GM21447 (cell line): ENCODE measurements around the gene CTDP1.

ENCODE experiments used
- ATAC-seq: cut with Tn5 transposase; IDR thresholded peaks from one replicate; pipeline ENCODE4 v1.9.1; 2021; ENCODE audit not compliant: unreplicated experiment

Gene CTDP1

DNA sequence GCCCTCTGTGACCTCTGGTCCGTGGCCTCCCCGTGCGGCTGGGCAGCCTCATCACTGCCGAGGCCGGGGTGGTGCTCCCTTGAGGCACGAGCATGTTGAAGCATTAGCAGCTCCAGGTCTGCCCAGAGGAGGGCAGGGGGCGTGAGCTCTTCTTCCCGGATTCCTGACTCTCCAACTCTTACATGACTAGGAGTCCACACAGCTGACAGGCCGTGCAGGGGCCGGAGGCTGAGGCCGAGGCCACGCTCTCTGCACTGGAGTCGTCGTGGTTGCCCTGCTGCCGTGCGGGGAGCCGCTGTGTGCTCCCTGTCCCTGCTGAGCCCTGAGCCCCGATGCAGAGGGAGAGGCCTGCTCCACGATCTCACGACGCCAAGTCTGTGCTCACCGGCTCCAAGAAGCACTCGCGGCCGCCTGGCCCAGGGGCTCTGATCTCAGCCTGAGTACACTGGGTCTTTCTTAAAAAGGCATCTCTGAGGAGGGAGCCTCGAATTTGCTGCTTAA is 98.7 kb downstream of the CTDP1 start:
- ATAC-seq, result no peak

DNA sequence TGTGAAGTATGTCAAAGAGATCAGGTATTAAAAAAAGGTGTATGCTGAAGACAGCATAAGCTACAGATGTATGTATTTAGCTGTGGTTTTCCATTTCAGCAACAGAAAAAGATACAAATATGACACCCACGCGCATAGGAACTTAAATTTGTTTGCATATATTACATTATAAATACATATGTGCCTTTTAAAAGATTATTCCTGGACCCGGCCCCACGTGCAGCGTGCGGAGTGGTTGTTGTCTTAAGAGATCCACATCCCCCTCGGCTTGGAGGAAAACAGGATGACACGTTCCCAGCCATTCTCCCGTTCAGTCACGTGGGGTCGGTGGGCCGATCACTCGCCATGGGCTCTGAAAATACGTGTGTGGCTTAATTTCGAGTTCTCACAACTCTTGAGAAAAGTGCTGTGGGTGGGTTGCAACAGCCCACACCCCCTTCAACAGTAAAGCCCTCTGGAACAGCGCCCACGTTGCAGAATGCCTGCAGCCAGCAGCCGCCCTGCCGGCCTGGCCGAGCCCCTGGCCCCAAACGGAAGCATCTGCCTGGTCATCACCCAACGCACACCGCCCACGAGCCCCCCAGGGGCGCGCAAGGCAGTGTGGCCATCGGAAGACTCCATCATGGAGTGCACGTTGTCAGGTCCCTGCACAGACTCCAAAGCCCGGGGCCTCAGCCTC is 99.6 kb downstream of the CTDP1 start:
- no peak for ATAC-seq

DNA sequence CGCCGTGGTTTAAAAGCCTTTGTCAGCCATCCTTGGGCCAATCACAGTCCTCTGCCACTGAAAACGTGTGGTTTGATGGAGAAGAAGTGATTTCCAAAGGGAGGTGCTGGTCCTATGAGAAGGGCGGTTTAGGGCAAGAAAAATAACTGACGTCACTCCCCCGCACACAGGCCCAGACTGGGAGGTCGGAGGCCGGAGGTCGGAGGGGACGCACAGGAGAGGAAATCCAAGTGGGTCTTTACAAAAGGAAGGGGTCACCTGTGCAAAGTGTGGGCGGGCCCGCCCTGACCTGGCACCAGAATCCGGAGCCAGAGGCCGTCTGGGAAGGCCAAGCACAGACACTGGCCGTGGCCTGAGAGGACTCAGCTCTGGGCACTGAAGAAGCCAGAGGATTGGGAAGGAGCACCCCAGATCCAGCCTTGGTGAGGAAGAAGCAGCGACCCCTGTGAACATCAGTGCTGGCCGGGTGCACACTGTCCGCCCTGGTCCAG is 100.1 kb downstream of the CTDP1 start:
- ATAC-seq, result no peak

DNA sequence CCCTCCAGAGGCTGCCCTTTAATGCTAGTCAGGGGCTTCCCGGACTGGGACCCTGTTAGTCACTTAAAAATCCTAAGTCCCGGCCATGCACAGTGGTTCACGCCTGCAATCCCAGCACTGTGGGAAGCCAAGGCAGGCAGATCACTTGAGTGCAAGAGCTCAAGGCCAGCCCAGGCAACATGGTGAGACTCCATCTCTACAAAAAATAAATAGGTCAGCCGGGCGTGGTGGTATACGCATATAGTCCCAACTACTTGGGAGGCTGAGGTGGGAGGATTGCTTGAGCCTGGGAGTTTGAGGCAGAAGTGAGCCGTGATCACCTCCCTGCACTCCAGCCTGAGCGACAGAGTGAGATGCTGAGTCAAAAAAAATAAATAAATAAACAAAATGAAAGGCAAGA is 100.9 kb downstream of the CTDP1 start:
- no peak for ATAC-seq

DNA sequence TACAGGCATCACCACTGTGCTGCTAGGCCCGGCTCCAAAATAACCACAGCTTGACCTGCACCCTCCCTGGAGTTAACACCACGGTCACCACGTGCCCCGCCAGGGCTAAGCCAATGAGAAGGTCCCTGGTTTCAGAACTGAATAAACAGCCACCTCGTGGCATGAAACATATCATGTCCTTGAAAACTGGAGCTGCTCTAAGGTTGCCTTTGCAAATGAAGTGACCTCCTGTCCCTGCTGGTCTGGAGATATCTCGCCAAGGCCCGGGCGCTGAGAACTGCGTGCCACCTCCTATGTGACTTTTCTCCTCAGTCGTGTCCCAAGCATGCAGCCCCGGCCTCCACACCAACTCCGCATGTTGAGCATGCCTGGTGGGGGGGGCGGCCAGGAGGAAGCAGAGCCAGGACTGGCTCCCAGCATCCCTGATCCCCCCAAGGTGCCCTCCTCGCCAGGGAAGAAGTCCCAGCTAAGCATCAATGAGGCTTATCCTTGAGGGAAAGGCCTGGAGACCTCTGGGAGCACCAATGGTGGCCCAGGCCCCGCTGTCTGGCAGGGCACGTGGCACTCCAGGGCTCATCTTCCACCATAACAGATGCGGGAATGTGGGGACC is 101.8 kb downstream of the CTDP1 start:
- no peak for ATAC-seq

DNA sequence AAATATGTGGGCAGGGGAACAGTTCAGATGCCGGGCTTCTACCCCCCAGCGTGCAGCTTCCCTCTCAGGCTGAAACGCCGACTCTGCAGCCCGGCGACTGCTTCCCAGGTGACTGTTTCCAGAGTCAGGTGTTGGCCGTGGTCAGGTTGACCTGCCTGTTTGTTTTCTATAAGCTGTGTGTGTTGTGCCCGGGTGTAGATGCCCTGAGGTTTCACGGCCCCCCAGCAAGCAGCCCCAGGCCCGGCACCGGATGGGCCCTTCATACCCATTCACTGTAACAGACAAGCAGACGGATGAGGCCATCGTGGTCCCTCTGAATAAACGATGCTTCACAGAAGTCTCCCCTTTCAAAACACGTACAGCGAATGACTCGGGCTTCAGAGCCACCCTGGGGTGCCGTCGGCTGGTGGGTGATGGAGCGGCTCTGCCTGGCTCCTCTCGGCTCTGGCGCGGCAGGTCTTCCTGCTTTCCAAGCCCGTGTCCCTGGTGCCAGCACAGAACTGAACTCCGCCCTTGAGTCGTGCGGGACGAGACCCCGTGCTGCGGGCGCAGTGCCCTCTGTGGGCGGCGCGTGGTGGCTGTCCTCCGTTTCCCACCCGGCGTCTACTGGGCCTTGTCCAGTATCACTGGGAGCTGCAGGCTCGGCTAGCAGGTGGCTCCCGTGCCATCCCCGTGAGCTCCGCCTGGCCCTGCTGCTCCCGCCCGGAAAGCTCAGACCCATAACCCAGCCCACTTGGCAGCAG is 103.1 kb downstream of the CTDP1 start:
- no peak for ATAC-seq

DNA sequence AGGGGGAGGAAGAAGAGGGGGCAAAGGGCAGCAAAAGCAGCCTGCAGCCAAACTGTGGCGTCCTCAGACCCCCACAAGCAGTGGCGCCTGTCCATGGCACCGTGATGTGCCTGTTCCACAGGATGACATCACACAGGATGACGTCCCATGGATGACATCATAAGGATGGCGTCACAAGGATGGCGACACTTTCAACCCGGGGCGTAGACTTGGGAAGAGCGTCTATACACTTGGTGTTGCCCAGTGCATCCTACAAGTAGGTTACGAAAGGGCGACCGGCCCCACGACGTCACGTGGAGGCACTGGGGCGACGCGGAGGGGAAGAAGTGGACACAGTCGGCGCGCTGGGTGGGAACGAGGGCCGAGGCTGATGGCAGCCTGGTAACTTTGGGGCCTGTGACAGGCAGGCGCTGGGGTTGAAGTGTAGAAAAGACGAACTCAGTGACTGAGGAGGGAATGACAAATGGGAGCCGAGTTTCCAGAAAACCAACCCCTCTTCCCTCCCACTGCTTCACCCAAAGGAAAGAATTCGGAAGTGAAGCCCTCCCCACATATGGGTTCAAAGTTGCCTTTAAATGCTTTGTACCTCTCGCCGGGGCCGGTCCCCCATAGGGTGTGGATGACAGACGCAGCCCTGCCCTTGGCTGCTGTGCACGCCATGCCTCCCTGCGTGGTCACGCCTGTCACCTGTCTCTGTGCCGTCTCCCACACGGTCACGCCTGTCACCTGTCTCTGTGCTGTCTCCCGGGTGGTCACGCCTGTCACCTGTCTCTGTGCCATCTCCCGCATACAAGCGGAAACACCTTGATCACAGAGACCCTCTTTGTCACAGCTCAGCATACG is 104.7 kb downstream of the CTDP1 start:
- ATAC-seq, result no peak

DNA sequence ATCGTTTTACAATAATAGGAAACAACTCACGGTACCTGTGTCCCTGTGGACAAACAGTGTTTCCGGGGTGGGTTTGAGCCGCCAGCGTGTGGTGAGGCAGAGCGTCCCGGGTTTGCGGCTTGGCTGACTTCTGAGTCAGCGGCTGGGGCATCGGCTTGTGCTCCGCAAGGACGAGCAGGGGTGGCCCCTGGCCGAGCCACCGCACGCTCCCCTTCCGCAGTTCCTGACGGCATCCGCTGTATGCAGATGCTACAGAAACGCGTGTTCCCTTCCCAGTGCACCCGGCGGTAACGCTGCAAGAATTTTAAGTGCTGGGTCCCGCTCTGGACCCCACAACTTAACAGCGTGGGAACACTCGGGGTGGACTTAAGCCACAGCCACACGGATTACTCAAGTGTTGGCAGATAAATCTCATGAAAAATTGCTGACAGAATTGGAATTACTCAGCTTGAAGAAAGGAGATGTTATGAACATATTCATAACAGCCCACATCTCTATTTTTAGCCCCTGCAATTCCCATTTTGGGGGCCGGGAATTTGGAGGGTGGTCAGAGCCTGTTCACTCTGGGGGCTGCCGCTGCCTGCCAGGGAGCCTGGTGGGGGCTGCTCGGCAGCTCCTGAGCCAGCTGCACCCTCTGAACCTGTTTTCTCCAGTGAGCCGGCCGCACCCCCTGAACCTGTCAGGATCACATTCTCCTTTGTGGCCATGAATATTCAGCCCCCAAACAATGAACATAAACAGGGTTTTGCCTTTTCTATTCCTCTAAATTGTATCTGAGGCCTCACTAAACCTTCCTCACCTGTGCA is 105.6 kb downstream of the CTDP1 start:
- no peak for ATAC-seq

DNA sequence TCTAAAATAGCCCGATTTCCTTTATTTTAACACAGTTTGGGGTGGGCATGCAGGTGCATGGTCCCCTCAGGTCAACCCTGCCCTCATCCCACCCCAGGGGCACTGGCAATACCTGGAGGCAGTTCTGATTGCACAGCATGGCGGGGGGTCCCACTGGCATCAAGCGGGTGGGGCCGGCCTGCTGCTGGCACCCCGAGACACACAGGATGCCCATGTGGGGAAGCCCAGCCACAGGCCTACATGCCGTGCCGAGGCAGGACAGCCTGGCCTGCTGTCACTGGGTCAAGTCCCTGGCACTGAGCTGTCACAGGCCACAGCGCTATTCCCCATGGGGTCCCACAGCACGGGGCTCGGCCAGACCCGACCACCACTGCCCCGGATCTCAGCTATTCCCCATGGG is 106.2 kb downstream of the CTDP1 start:
- ATAC-seq, result no peak

DNA sequence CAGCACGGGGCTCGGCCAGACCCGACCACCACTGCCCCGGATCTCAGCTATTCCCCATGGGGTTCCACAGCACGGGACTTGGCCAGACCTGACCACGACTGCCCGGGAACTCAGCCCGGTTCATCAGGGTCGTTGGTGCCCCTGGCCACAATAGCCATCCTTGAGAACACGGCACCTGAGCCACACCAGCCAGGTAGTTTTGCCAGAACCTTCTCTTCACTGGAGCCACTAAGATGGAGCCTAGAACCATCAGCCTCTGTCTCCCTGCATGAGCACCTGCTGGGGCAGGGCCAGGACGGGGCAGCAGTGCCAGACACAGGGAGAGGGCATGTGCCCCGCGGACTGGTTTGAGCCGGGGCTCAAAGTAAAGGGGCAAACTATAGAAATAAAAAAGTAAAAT is 106.7 kb downstream of the CTDP1 start:
- ATAC-seq, result no peak

DNA sequence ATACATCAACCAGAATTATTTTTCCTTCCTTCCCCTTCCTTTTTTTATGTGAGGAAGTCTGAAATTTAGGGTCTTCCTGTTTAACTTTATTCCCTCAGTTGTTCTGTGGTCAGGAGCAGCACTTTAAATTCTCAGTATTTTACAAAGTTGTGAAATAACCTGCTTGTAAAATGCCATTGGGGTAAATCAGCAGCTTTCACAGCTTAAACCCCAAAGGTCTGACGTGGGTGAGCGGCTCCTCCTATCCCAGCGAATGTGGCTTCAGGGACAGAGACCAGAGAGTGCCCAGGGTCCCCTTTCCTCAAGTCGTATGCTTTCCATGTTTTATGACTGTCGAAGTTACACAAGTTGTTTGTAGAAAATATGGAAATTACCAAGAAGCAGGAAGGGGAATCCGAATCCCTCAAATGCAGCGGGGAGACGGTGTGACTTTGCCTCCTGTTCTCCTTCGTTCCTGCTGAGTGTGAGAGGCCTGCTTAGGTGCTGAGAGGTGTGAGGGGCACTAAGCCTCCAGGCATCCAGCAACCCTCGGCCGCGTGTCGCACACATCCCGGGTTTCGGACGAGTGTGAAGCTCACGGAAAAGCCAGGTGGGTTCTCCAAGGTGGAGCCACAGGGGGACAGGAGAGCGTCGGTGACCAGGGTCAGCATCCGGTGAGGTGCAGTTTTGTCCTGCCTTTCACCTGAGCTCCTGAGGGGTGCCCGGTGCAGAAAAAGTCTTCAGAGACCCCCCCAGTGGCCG is 107.4 kb downstream of the CTDP1 start:
- ATAC-seq, result no peak

DNA sequence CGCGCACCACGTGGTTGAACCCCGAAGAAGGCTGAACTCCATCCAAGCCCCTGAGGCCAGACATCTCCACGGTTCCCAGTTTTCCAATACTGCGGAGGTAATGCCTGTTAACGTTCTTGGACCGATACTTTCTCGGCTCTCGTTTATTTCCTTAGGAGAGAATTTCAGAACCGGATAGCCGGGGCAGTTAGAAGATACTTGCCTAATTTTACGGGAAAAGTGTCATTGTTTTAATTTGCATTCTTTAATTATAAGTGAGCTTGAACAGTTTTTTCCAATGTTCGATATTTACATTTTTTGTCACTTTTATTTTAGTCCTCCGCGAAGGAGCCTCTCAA is 107.9 kb downstream of the CTDP1 start:
- ATAC-seq, result no peak

DNA sequence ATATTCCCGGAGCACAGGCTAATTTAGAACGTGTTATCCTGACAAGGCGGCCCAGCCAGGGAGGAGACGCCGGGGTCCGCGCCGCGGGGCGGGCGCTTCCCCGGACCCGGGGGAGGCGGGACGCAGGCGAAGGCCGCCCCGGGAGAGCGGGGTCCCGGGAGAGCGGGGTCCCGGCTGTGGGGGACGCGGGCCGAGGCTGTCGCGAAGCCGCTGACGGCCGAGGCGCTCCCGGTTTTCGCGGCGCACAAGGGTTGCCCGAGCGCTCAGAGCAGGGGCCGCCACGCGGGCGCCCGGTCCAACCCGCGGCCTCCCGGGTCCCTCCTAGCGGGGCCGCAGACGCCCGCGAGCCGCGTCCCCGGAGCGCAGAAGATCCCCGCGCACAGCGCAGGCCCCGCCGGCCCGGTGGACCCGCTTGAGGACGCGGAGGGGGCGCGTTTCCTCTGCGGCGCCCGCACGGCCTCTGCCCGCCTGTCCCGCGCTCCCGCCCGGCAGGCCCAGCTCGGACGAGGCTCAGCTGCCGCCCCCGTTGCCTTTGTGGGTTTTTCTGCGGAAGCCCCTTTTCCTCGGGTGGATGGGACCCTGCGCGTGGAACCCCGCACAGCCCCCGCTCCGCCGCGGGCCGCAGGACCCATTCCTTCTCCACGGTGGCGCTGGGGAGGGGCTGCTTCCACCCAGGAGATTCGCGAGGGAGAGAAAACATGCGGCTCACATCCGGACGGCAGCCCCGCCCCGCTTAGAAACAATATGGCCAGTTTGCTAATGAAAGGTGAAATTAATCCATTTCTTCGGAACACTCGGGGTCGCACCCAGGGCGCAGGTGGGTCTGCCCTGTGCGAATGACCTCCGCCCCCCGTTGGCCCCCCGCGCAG is 108.5 kb downstream of the CTDP1 start:
- no peak for ATAC-seq

DNA sequence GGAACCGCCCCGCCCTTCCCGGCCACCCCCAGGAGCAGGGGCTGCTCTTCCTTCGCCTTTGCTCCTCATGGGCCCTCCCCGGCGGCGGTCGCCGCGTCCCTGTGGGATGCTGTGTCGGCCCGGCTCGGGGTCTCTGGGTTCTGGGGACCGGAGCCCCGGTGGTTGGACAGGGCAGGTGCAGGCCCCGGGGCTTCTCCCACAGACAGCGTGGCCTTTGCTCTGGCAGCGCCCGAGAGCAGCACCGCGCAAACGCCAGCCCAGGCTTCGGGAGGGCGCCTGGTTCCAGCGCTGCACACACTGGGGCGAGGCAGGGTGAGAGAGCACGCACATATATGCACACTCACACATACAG is 109.1 kb downstream of the CTDP1 start:
- no peak for ATAC-seq

DNA sequence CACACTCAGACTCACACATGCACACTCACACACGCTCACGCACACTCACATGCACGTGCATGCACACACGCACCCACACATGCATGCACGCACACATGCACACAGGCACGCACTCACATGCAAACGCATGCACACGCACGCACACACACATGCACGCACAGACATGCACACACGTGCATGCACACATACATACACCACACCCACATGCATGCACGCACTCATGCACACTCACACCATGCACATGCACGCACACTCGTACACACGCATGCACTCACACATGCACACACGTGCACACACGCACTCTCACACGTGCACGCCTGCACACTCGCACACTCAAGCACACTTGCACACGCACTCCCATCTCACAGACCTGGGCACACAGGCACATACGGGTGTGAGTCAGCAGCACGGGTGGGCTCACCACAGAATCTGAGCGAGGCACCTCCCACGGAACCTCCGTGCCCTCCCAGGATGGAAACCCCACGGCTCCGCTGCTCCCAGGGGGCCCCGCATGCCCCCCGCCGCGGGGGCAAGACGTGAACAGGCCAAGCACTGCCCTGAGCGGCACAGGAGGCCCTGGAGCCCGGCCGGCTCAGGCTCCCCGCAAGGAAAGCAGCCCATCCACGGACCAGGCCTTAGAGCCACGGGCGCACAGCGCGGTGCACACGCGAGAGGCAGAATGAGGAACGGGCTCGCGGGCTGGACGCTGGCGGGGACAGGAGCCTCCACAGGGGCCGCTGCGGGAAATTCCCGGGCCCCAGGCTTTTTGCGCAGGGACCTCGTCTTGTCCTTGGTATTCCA is 109.7 kb downstream of the CTDP1 start:
- ATAC-seq, result no peak

DNA sequence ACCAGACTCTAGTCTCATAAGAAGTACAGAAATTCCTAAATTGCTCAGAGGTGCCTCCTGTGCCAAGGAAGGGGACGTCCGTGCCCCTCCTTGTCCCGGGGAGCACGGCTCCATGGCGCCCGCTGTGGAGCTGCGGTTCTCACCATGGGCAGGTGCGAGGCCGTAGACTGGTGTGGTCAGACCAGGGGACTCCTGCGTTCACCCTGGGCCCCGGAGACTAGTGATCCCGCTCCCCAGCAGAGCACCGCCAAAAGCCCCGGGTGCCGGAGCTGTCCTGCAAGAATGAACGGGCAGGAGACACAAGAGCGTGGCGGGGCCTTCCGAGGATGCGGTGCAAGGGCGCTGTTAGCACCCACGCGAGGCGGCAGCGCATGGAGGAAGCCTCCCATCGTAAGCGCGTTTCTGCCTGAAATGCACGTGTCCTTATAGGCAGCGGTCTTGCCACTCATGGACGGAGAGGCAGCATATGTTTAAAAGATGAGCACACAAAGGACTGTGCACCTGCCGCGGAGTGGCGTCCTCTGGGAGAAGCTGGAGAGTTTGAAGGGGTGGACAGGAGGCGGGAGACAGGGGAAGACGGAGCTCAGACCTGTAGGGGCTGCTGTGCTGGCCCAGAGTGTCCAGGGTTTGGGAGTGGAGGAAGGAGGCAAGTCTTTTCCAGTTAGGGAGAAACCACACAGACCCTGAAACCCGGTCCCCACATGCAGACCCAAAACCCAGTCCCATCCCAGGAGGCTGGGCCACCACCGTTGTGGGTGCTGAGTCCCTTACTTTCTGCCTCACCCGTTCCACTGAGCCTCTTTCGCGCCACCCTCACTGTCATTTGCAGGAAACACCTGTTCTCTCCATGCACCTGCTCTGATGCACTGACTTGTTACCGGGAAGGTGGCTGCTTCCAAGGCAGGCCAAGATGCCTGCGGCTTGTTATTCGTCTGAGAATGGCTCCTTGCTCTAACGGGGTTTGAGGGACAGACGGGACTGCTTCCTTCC is 110.6 kb downstream of the CTDP1 start:
- ATAC-seq, result no peak
